Prostate gland (tissue), 2 donors: ENCODE data around the gene C1orf185.

ENCODE experiments used
- CTCF ChIP-seq, 4 experiments: fragments of 200-600 bp in 2 of 4; fragments of 450-650 bp in 2 of 4; sonication (generic) in 2 of 4; IDR thresholded peaks; 1 replicate in 3 of 4; 2 replicates in 1 of 4; pipeline ENCODE4 v1.5.1; 2016 to 2019; ENCODE audit warnings: antibody characterized with exemption in 4 of 4, mild to moderate bottlenecking in 2 of 4, moderate library complexity in 2 of 4
- POLR2A ChIP-seq: fragments of 450-650 bp; IDR thresholded peaks from one replicate; pipeline ENCODE4 v1.6.1; 2016; ENCODE audit warnings: antibody characterized with exemption, mild to moderate bottlenecking

DNA sequence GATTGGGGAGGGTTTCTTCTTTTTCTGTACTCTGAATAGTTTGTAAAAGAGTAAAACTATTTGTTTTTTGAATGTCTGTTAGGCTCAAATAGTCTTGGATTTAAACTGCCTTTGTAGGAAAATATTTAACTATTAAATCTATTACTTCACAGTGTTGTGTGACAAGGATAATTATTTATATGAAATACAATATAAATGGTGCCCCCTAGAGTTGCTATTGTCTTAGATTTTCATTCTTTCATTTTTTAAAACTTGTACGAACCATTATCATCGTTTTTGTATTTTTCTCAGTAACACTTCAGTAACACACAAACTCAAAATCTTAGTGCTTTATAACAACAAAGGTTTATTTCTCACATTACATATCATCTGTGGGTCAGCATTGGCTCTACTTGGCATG lies 37.4 kb downstream of the C1orf185 start:
- no peak for TF ChIP-seq POLR2A
- peak in 1 of 4 experiments; percentile 4 for TF ChIP-seq CTCF (IDR thresholded peaks at IDR 0.05)
